Activated naive CD4-positive, alpha-beta T cell treated with anti-CD3 and anti-CD28 coated beads, Interleukin-2, amount 50 U/mL, for 72 hours (primary cell): ENCODE data around the gene DRC1. TPM values are rescaled to one million over a fixed set of nuclear protein-coding genes. Genes with fewer than 3 reads are reported as not detected.

Source experiments
- ATAC-seq, 2 donors: fragments of 150-1000 bp; cut with Tn5 transposase; 2 replicates each; pipeline ENCODE4 v1.10.0; 2021; ENCODE audit warnings: mild to moderate bottlenecking in 2 of 2, moderate library complexity in 2 of 2
- DNase-seq, 2 donors: peaks; one replicate each; pipeline ENCODE4 v3.0.0; 2021 to 2022; ENCODE audit warnings: low spot score in 2 of 2
- H3K27ac Mint-ChIP-seq, 2 donors: one replicate each; pipeline ENCODE4 v1.8.0; 2022; ENCODE audit warnings: mild to moderate bottlenecking in 2 of 2, mixed read lengths in 2 of 2
- H3K36me3 Mint-ChIP-seq, 2 donors: one replicate each; pipeline ENCODE4 v1.8.0; 2022; ENCODE audit warnings: mixed read lengths in 2 of 2
- H3K9me3 Mint-ChIP-seq, 2 donors: one replicate each; pipeline ENCODE4 v1.8.0; 2022; ENCODE audit warnings: mixed read lengths in 2 of 2
- total RNA-seq, 2 donors: library from RNA; stranded (reverse); gene quantifications; one replicate each; pipeline ENCODE4 v1.2.3, GENCODE V29; 2022

The DRC1 gene
- total RNA-seq, 2 donors from 2014 or later: not detected

- no peak overlapping the region for H3K27ac Mint-ChIP-seq
- ATAC-seq (peak in 1 of 2 donors; percentile 34), DNase-seq (no peak)
- no peaks in the 10 kb centered on the region for H3K36me3 Mint-ChIP-seq
- H3K9me3 Mint-ChIP-seq: no peaks in the 10 kb centered on the region
Observed at GRCh38 chr2:26487192-26487591, 85.5 kb downstream of the DRC1 start.

- H3K36me3 Mint-ChIP-seq: no peaks in the 10 kb centered on the region
- ATAC-seq (no peak), DNase-seq (no peak)
- H3K27ac Mint-ChIP-seq: no peak overlapping the region
- no peaks in the 10 kb centered on the region for H3K9me3 Mint-ChIP-seq
Observed at GRCh38 chr2:26488463-26489212, 86.9 kb downstream of the DRC1 start.

GRCh38 chr2:26489213-26489850 is 87.6 kb downstream of the DRC1 start:
- no peak for ATAC-seq
- DNase-seq: no peak
- no peaks in the 10 kb centered on the region for H3K36me3 Mint-ChIP-seq
- H3K9me3 Mint-ChIP-seq: no peaks in the 10 kb centered on the region
- H3K27ac Mint-ChIP-seq: no peak overlapping the region

GRCh38 chr2:26491563-26492167 is 89.9 kb downstream of the DRC1 start:
- Mint-ChIP-seq H3K9me3 (no peaks in the 10 kb centered on the region), H3K36me3 (no peaks in the 10 kb centered on the region), H3K27ac (no peak overlapping the region)
- no peak for ATAC-seq
- no peak for DNase-seq

- DNase-seq (no peak), ATAC-seq (peak in 1 of 2 donors; percentile 11)
- Mint-ChIP-seq H3K27ac (peak overlapping the region in 1 of 2 donors; percentile 75), H3K36me3 (no peaks in the 10 kb centered on the region), H3K9me3 (no peaks in the 10 kb centered on the region)
Observed at GRCh38 chr2:26492749-26493515, 91.2 kb downstream of the DRC1 start.

- Mint-ChIP-seq H3K27ac (peak overlapping the region in 1 of 2 donors; percentile 75), H3K9me3 (no peaks in the 10 kb centered on the region), H3K36me3 (no peaks in the 10 kb centered on the region)
- ATAC-seq: peak in 1 of 2 donors; percentile 55
- DNase-seq: no peak
Observed at GRCh38 chr2:26493566-26493965, 91.8 kb downstream of the DRC1 start.

GRCh38 chr2:26494199-26494598 is 92.5 kb downstream of the DRC1 start:
- Mint-ChIP-seq H3K9me3 (no peaks in the 10 kb centered on the region), H3K27ac (no peak overlapping the region), H3K36me3 (no peaks in the 10 kb centered on the region)
- DNase-seq (no peak), ATAC-seq (no peak)

- ATAC-seq: no peak
- Mint-ChIP-seq H3K36me3 (no peaks in the 10 kb centered on the region), H3K27ac (no peak overlapping the region), H3K9me3 (no peaks in the 10 kb centered on the region)
- no peak for DNase-seq
Observed at GRCh38 chr2:26494891-26495290, 93.2 kb downstream of the DRC1 start.

GRCh38 chr2:26495705-26496297 is 94.1 kb downstream of the DRC1 start:
- ATAC-seq (no peak), DNase-seq (no peak)
- Mint-ChIP-seq H3K27ac (no peak overlapping the region), H3K9me3 (no peaks in the 10 kb centered on the region), H3K36me3 (no peaks in the 10 kb centered on the region)

- no peak overlapping the region for H3K27ac Mint-ChIP-seq
- no peaks in the 10 kb centered on the region for H3K36me3 Mint-ChIP-seq
- no peak for DNase-seq
- H3K9me3 Mint-ChIP-seq: no peaks in the 10 kb centered on the region
- no peak for ATAC-seq
Observed at GRCh38 chr2:26500406-26500805, 98.7 kb downstream of the DRC1 start.

GRCh38 chr2:26503231-26503880 is 101.6 kb downstream of the DRC1 start:
- ATAC-seq (peak; percentile 99 to 100), DNase-seq (peak; percentile 79 to 94)
- peak overlapping the region in 1 of 2 donors; percentile 73 for H3K27ac Mint-ChIP-seq
- no peaks in the 10 kb centered on the region for H3K36me3 Mint-ChIP-seq
- no peaks in the 10 kb centered on the region for H3K9me3 Mint-ChIP-seq

- no peaks in the 10 kb centered on the region for H3K9me3 Mint-ChIP-seq
- H3K36me3 Mint-ChIP-seq: no peaks in the 10 kb centered on the region
- no peak for DNase-seq
- no peak for ATAC-seq
- peak overlapping the region in 1 of 2 donors; percentile 73 for H3K27ac Mint-ChIP-seq
Observed at GRCh38 chr2:26504002-26504401, 102.3 kb downstream of the DRC1 start.

- no peaks in the 10 kb centered on the region for H3K9me3 Mint-ChIP-seq
Observed at GRCh38 chr2:26506279-26506678, 104.6 kb downstream of the DRC1 start.

More at GRCh38 chr2:26506279-26506678, 104.6 kb downstream of the DRC1 start:
- no peak for DNase-seq
- no peaks in the 10 kb centered on the region for H3K36me3 Mint-ChIP-seq
- ATAC-seq: no peak
- no peak overlapping the region for H3K27ac Mint-ChIP-seq
